Thymus (tissue), 11 donors: ENCODE measurements around the gene GPHN. TPM values are rescaled to one million over a fixed set of nuclear protein-coding genes. Genes with fewer than 3 reads are reported as not detected.

Source experiments
- DNase-seq, 9 donors: peaks; one replicate each; pipeline ENCODE4 v3.0.0-alpha.2; 2013; ENCODE audit warnings: low spot score in 9 of 9, low read depth in 6 of 9, missing footprints in 1 of 9
- H3K27ac ChIP-seq, 2 donors: one replicate each; pipeline ENCODE4 v1.5.1; 2013; ENCODE audit warnings: control low read depth in 1 of 2, low read depth in 1 of 2, low read length in 1 of 2, mild to moderate bottlenecking in 1 of 2, moderate library complexity in 1 of 2
- H3K27me3 ChIP-seq, 2 donors: one replicate each; pipeline ENCODE4 v1.5.1; 2013; ENCODE audit warnings: low read length in 1 of 2; ENCODE audit not compliant: control insufficient read depth in 2 of 2, insufficient read depth in 1 of 2
- H3K36me3 ChIP-seq, 2 donors: one replicate each; pipeline ENCODE4 v1.5.1; 2013; ENCODE audit warnings: low read length in 1 of 2, mild to moderate bottlenecking in 1 of 2, moderate library complexity in 1 of 2; ENCODE audit not compliant: control insufficient read depth in 2 of 2, insufficient read depth in 2 of 2
- H3K4me1 ChIP-seq, 2 donors: one replicate each; pipeline ENCODE4 v1.5.1; 2013; ENCODE audit warnings: low read length in 2 of 2; ENCODE audit not compliant: control insufficient read depth in 2 of 2, insufficient read depth in 2 of 2
- H3K4me3 ChIP-seq, 2 donors: one replicate each; pipeline ENCODE4 v1.5.1; 2013; ENCODE audit warnings: low read length in 2 of 2, control low read depth in 1 of 2, mild to moderate bottlenecking in 1 of 2
- H3K9me3 ChIP-seq, 2 donors: one replicate each; pipeline ENCODE4 v1.5.1; 2013; ENCODE audit warnings: low read length in 1 of 2, mild to moderate bottlenecking in 1 of 2; ENCODE audit not compliant: control insufficient read depth in 2 of 2, insufficient read depth in 1 of 2
- WGBS: extraction: QIAGEN DNeasy Blood & Tissue Kit; methylation state at CpG from one replicate; pipeline ENCODE4 v1.1.7; 2013; 5-methylcytosine and 5-hydroxymethylcytosine counted together
- polyA plus RNA-seq: library from polyadenylated mRNA; stranded (reverse); fragments of 200-250 nt; gene quantifications from one replicate; pipeline ENCODE4 v1.2.3, GENCODE V29; 2013
- total RNA-seq: library from RNA; stranded (reverse); fragments of 120-200 nt; gene quantifications from one replicate; pipeline ENCODE4 v1.2.4, GENCODE V29; 2013
- donor health status: healthy.

Gene GPHN
- total and polyA plus RNA-seq, 2 donors: 11.6 to 28.4 TPM

GRCh38 chr14:66596241-66596985 is 88.5 kb downstream of the GPHN start:
- no peak overlapping the region for H3K27ac ChIP-seq
- H3K9me3 ChIP-seq: peaks cover 0 to 17% of the 10 kb centered on the region in 2 donors

GRCh38 chr14:66600416-66600815 is 92.5 kb downstream of the GPHN start:
- no peak for DNase-seq
- H3K36me3 ChIP-seq: no peaks in the 10 kb centered on the region
- 97% methylated on average over 3 of the region's 3 CpGs for WGBS
- peaks cover 0 to 15% of the 10 kb centered on the region in 2 donors for H3K9me3 ChIP-seq
- no peak overlapping the region for H3K27ac ChIP-seq
- H3K27me3 ChIP-seq: no peaks in the 10 kb centered on the region
- no peaks in the 10 kb centered on the region for H3K4me1 ChIP-seq
- no peak overlapping the region for H3K4me3 ChIP-seq

More at GRCh38 chr14:66596241-66596985, 88.5 kb downstream of the GPHN start:
- Histone ChIP-seq H3K27me3 (no peaks in the 10 kb centered on the region), H3K4me1 (no peaks in the 10 kb centered on the region), H3K4me3 (no peak overlapping the region), H3K36me3 (no peaks in the 10 kb centered on the region)
- WGBS: 97% methylated on average over 9 of the region's 9 CpGs
- no peak for DNase-seq

DNA sequence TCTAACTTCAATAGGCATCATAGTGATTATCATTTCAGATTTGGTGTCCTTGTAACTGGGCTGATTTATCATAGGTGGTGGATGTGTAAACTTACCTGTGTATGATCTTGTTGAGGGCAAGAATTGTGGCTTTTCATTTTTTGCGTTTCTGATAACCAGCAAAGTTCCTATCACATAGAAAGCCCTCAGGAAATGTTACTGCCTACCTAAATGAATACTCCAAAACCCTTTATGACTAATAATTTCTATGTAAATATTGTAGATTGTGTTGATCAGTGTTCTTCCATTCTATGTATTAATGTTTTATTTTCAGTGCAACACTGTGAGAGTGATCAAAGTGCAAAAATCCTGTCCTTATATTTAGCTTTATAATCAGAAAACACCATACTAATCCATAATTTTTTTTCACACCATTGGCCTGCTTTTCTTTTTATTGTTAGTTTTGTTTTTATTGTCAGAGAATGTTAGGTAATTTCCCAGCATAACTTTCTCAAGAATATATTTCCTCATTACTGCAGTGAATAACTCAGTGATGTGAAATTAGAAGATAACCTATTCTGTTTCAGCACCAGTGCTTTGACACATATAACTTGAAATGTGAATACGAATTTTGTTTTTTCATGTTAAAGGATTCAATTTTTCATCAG is 94.1 kb downstream of the GPHN start:
- H3K9me3 ChIP-seq: no peaks in the 10 kb centered on the region
- no peaks in the 10 kb centered on the region for H3K36me3 ChIP-seq
- no peak overlapping the region for H3K27ac ChIP-seq
- no peaks in the 10 kb centered on the region for H3K27me3 ChIP-seq
- H3K4me1 ChIP-seq: no peaks in the 10 kb centered on the region
- WGBS: 95% methylated on average over 2 of the region's 2 CpGs
- no peak for DNase-seq
- H3K4me3 ChIP-seq: no peak overlapping the region

GRCh38 chr14:66603945-66604344 is 96.0 kb downstream of the GPHN start:
- Histone ChIP-seq H3K27ac (no peak overlapping the region), H3K4me3 (no peak overlapping the region), H3K4me1 (no peaks in the 10 kb centered on the region), H3K9me3 (no peaks in the 10 kb centered on the region), H3K27me3 (no peaks in the 10 kb centered on the region), H3K36me3 (no peaks in the 10 kb centered on the region)
- no peak for DNase-seq

- H3K27me3 ChIP-seq: no peaks in the 10 kb centered on the region
- no peaks in the 10 kb centered on the region for H3K36me3 ChIP-seq
- no peak overlapping the region for H3K4me3 ChIP-seq
- 95% methylated on average over 2 of the region's 2 CpGs for WGBS
- DNase-seq: no peak
- no peaks in the 10 kb centered on the region for H3K9me3 ChIP-seq
- H3K4me1 ChIP-seq: no peaks in the 10 kb centered on the region
- no peak overlapping the region for H3K27ac ChIP-seq
Measured at GRCh38 chr14:66606826-66607225, 98.9 kb downstream of the GPHN start.

- Histone ChIP-seq H3K9me3 (no peaks in the 10 kb centered on the region), H3K27ac (no peak overlapping the region), H3K36me3 (no peaks in the 10 kb centered on the region), H3K4me3 (no peak overlapping the region), H3K27me3 (no peaks in the 10 kb centered on the region), H3K4me1 (no peaks in the 10 kb centered on the region)
- WGBS: 84% methylated on average over 4 of the region's 4 CpGs
- peak in 2 of 9 donors; percentile 17 to 18 for DNase-seq
Measured at GRCh38 chr14:66610154-66610563, 102.2 kb downstream of the GPHN start.

DNA sequence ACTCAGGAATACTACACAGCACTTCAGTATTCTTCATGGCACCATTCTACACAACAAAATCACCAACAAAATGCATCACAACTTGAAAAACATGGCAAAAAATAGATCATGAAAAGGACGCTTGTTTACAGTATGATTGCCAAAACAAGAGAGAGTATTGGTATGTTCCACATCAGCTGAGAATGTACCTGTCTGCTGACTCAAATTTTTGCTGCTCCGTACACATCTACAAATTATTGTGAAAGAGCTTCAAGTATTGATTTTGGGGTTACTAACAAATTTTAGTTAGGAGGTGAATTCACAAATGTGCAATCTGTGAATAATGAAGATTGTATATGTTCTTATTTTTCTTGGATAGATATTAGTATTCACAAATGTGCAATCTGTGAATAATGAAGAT is 105.4 kb downstream of the GPHN start:
- 97% methylated on average over 2 of the region's 2 CpGs for WGBS
- Histone ChIP-seq H3K4me1 (no peaks in the 10 kb centered on the region), H3K27me3 (no peaks in the 10 kb centered on the region), H3K9me3 (peaks cover 1 to 11% of the 10 kb centered on the region in 2 donors), H3K27ac (no peak overlapping the region), H3K4me3 (no peak overlapping the region), H3K36me3 (no peaks in the 10 kb centered on the region)
- DNase-seq: no peak

- Histone ChIP-seq H3K4me1 (no peaks in the 10 kb centered on the region), H3K4me3 (no peak overlapping the region)
- WGBS: 98% methylated on average over 2 of the region's 2 CpGs
Measured at GRCh38 chr14:66619952-66620351, 112.0 kb downstream of the GPHN start.

DNA sequence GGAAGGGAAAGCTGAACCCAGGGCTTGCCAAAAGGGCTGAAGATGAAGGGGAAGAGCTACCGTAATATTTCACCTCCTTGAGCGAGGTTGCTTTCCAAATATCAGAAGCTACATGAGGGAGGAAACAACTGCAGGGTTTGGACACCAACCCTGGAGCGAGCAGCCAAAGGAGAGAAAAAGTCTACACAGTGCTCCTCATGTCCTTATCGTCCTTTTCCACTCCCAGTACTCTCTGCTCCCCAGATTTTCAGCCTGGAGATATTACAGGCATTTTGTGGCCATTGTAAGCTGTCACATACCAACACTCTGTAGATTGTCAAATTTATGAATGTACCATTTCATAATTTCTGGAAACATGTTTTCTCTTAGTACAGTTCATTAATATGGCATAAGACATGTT is 115.9 kb downstream of the GPHN start:
- Histone ChIP-seq H3K27me3 (no peaks in the 10 kb centered on the region), H3K36me3 (no peaks in the 10 kb centered on the region), H3K4me1 (no peaks in the 10 kb centered on the region), H3K9me3 (peaks cover 0 to 8% of the 10 kb centered on the region in 2 donors), H3K4me3 (no peak overlapping the region), H3K27ac (no peak overlapping the region)
- WGBS: 94% methylated on average over 4 of the region's 4 CpGs
- DNase-seq: no peak

More at GRCh38 chr14:66619952-66620351, 112.0 kb downstream of the GPHN start:
- H3K27ac ChIP-seq: no peak overlapping the region
- H3K27me3 ChIP-seq: no peaks in the 10 kb centered on the region
- H3K36me3 ChIP-seq: no peaks in the 10 kb centered on the region
- no peak for DNase-seq
- peaks cover 1 to 19% of the 10 kb centered on the region in 2 donors for H3K9me3 ChIP-seq
